DMS79 treated with DMSO at 0.1 percent for 48 hours (cell line): ENCODE results near the gene ELMOD1.
"Not testable (repeated sequence)": the region's sequence is repeated elsewhere in the genome, so short reads cannot be mapped to it uniquely, and the experiment has no call there.

ENCODE experiments used
- DNase-seq: peaks from one replicate; lab custom pipeline; 2025; lab: John Stamatoyannopoulos, UW

ELMOD1 gene

DNA sequence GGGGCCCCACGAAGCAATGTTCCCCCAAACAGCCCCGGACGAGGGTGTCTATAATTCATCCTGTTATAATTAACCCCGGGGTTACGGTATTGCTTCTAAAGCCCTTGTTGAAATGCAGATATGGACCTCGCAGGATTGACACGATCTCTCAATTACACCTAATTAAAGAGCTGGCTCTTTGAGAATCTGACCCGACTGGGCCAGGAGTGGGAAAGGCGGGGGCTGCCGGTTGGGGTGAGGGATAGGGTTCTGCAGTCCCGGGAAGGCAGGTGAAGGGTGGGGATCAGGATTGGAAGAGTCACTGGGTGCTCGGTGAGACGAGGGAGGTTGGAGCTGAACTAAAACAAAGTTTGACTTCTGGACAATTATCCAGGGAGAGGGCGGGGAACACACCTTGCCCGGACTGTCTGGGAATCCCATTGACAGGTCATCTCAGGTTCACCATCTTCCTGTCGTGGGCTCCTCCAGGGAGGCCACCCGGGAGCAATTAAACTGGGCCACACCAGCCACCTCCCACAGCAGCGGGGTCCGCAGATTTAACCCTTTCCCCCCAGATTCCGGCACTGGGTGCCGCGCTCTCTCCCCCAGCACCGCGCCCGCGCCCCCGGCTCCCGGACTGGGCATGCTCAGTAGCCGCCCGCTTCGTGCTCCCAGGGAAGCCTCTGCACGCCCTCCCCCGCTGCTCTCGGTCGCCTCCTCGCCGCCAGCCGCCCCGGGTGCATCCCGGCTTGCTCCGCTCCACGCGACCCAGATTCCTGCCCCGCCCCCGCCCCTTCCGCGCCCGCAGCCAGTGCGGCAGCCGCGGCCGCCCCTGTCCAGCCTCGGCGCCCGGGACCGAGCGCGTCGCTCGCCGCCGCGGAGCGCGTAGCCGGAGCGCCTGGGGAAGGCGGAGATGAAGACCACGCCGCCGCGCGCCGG lies at the start of gene ELMOD1:
Gene ELMOD1 (plus strand): TSS at position 688 of the 918 bp plus-strand sequence. CDS start 27,043 bp downstream, outside the sequence.
- no peak for DNase-seq

DNA sequence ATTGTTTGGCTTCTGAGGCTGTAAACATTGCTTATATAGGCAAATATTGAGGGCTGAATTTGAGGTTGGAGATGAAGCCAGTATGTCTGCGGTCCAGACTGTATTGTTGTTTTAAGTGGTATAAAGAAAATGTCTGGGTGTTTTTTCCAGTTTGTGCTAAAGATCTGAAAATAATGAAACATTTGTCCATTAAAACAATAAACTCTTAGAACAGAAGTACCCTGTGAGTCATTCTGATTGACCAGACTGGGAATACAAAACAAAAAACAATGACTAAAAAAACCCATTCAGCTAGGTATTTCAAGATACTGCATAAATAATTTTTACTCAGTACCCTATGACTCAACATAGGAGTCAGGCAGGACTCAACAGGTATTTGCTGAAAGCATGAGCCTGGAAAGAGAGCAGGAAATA lies 45.8 kb upstream of the ELMOD1 start:
- no peak for DNase-seq

DNA sequence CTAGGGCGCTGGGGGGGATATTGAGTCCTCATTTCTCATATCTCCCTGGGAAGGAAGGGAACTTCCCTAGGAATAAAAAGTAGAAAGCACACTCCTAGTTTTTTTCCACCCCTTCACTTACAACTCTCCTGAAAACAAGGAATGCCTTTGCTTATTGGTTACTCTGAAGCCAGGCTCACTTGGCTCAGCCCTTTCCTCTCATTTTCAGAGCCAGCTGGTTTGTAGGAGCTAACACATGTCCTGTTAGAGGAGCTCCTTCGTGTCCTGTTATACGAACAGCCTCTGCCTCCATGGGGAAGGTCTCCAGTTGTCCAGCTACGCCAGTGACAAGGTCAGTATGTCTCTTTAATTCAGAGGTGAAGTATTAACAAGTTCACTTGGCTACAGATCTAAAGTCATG lies 43.0 kb upstream of the ELMOD1 start:
- DNase-seq: no peak

DNA sequence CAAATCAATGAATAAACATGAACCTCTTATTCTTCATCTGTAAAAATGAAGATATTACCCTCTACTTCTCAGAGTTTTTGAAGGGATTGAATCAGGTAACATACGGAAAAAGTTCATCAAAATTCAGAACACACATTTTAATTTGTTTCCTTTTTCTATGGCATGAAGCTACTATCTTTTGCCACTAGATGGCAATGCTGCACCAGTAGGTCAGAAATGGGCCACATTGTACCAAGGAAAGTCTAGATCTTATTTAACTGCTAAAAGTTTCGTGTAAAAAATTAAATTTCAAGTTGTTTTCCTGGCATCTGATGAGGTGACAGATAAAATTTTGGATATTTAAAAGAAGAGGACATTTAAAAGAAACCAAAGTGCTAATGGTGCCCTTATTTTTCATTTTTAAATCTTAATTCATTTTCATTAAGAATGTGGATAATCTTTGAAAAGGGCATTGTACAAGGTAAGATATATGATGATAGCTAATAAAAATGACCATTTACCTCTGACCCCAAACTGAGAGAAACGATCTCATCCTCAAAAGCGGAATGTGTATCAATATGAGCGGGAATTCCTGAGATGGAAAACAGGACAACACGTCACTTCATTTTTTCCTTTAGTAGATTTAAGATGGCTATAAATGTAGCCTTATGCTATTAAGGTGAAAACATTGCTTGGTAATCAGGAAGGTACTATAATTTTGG lies 41.5 kb upstream of the ELMOD1 start:
- peak; percentile 32 for DNase-seq

DNA sequence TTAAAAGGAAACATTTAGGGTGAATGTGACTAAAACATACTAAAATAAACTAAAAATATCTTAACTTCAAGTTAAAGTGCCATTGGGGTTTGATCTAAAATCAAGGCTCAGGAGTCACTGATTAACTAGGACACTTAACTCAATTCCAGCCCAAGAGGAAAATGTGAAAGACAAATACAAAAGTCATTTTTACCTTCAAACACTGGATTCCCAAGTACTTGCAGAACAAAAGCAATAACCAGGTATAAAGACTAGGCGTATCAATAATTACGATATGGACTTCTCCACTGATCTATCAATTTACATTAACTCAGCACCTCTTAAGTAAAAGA lies 41.0 kb upstream of the ELMOD1 start:
- no peak for DNase-seq

DNA sequence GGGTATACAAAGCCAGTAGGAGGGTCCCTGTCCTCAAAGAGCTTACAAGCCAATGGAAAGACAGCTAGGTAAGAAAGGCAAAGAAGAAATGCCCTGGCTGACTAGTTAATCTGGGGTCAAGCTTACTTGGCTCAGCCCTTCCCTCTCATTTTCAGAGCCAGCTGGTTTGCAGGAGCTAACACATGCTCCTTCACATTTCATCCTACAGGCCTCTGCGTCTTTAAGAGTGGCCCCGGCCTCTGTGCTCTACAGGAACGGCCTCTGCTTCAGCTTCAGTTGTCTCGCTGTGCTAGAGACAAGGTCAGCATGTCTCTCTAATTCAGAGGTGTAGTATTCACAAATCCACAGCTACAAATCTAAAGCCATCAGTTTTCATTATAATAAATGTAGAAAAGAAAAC lies 40.6 kb upstream of the ELMOD1 start:
- no peak for DNase-seq

DNA sequence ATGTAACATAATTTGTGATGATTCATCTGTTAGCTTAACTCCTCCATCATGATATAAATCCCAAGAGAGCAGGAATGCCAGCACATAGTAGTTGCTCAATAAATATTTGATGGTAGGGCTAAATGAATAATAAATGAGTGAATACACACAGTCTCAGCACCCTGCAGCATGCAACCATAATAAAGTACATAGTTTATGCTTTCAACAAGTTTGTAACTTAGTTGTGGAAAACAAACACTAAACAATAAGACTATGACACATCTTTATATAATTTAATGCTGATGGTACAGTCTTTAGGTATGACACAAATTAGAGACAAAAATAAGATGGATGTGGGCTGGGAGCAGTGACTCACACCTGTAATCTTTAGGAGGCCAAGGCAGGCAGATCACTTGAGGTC lies 29.3 kb upstream of the ELMOD1 start:
- DNase-seq: no peak

DNA sequence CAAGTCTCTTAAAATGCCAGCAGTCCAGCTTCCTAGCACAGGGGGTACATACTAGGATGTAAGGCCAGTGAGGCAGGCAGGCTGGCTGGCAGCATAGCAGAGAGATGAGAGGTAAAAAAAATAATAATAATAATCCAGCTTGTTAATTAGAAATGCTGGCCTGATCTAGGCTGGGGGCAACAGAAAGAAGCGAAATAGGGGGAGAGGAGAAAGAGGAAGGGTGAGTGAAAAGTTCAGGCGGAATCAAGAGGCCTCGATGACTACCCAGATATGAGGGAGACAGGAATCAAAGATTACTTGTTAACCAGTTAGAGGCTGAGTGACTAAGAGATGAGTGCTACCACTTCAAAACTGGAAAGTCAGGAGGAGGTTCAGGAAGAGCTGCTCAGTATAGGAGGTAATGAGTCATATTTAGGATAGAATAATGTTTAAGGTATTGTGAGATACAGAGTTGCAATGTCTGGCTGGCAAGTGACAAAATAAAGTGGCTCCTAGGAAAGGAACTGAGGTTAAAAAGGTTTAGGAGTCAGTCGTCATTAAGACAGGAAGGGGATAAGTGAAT lies 28.2 kb upstream of the ELMOD1 start:
- no peak for DNase-seq

DNA sequence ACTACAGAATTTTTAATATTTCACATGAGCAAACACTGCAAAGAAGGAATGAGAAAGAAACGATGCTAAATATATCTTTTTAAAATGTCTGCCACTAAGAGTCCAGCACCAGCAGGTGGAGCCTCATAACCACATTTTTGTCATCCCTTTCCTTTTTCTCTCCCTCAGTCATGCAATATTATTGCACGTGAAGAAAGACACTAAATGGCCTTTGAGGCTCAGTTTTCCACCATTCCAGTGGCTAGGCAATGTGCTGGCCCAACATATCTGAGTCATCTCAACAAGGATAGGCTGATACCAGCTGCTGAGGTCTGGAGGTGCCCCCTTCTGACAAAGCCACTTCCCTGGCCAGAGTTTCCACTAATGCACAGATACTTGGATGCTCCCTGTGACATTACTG lies 27.2 kb upstream of the ELMOD1 start:
- peak; percentile 63 for DNase-seq

DNA sequence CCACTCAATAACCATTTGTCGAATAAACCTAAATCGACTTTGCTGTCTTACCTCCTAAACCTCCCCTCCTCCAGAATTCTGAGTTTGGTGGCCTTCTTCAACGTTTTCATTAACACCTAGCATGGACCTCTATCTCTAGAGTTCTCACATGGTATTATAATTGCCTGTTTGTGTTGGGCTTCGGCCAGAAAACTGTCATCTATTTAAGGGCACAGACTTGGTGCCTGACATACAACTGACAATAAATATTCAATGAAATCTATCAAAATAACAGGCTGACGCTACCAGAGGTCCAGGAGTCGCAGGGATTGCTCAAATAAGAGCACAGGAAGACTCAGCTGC lies 26.1 kb upstream of the ELMOD1 start:
- DNase-seq: no peak

DNA sequence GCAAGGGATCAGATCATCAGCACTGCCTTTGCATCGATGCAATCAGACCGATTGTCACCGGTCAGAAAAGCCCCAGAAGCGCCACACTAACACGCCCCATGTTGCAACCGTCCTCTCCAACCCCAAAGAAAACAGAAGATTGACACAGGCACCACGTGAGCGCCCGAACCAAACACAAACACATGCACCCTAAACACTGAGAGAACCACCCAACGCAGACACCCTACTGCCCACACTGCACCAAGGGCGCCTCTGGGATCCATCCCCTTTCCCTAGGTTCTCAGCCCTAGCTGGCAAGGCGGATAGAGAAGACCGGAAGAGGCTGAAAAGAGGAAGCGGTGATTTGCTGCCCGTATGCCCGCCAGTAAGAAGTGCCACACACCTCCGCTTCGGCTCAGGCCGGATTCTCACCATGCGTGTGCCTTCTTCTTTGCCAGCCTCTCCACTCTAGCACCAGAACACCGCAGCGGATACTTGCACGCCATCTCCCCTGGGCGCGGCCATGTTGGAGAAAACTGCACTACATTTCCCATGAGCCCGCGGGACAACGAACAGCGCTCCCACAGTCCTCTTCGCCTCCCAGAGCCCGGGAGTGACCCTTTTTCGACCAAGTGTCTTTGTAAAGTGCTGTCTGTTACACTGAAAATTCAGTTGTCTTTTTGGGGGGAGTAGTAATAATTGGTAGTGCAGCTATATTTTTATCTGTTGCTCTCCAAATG lies 25.6 kb upstream of the ELMOD1 start, which contains the start of gene ALKBH8:
Gene ALKBH8 (minus strand): TSS at position 517 of the 719 bp plus-strand sequence. CDS start 4,842 bp downstream, outside the sequence.
- DNase-seq: peak; percentile 83

DNA sequence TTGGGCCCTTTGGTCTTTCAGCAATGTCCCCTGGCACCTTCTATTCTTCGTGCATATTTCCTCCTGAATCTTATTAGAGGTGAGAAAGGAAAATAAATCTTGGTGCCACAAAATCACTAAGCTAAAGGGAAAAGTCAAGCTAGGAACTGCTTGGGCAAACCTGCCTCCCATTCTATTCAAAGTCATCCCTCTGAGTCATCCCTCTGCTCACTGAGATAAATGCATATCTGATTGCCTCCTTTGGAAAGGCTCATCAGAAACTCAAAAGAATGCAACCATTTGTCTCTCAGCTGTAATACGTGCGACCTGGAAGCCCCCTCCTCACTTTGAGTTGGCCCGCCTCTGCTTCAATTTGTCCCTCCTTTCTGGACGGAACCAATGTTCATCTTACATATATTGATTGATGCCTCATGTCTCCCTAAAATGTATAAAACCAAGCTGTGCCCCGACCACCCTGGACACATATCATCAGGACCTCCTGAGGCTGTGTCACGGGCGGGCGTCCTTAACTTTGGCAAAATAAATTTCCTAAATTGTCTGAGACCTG lies 24.9 kb upstream of the ELMOD1 start:
- not testable (repeated sequence) for DNase-seq

DNA sequence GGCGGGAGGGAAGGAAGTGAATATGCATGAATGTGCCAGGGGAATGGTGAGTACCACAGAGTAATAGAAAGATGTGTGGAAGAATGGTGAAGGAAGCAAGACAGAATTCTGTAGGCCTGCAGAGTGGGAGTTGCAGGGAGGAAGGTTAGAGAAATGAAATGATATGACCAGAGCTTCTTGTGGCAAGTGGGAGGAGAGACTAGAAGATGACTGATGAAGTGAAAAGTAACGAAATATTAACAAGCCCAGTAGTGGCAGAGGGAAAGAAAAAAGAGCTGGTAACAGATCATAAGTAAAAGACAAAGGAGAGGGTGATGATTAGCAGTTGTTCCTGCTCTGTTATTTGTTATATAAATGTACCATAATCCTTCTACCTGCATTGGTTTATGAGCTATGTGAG lies 24.4 kb upstream of the ELMOD1 start:
- DNase-seq: no peak

DNA sequence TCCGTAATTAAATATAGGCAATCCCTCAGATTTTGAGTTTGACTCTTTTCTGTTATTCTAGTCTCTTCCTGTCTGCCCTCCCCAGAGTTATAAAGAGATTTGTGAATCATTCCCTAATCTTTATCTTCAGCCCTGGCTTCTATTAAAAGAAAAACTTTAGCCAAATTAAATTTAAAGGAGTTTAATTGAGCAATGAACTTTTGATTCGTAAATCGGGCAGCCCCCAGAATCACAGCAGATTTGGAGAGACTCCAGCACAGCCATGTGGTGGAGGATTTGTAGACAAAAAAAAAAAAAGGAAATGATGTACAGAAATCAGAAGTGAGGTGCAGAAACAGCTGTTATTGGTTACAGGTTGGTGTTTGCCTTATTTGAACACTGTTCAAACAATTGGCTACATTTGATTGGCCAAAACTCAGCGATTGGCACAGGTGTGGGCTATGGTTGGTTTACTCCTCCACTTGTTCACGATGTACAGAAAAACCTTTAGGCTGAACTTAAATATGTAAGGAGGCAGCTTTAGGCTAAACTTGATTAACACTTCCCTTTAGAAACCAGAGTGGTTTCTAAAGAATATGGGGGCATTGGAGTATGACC lies 23.1 kb upstream of the ELMOD1 start:
- DNase-seq: no peak

DNA sequence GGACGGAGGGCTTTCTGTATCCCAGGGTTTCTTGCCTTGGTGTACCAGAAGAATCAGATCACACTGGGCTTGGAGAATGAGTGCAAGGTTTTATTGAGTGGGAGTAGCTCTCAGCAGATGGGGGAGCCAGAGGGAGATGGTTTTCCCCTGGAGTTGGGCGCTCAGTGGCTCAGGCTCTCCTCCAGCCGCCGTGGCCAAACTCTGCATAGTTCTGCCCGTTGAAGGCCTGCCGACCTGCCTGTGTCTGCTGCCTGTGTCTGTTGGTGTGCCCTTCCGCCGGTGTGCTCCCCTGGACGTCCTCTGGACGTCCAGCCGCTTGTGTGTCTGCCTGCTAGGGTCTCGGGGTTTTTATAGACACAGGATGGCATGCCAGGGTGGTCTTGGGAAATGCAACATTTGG lies 20.9 kb upstream of the ELMOD1 start:
- DNase-seq: no peak

DNA sequence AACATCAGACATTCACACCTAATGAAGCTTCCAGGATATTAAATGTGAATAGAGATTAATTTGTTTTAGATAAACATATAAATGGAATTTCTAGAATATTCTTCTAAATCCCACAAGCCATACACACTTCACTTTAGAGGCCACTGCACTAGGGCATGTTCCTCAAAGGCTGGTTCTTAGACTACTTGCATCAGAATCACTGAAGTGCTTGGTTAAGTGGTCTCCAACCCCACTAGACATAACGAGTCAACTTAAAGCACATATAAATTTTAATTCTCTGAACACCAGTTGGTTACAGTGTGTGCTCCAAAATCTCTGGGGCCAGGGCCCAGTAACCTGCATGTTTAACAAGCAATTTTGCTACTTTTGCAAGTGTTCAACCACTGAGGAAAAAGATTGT lies 17.5 kb upstream of the ELMOD1 start:
- peak; percentile 84 for DNase-seq

DNA sequence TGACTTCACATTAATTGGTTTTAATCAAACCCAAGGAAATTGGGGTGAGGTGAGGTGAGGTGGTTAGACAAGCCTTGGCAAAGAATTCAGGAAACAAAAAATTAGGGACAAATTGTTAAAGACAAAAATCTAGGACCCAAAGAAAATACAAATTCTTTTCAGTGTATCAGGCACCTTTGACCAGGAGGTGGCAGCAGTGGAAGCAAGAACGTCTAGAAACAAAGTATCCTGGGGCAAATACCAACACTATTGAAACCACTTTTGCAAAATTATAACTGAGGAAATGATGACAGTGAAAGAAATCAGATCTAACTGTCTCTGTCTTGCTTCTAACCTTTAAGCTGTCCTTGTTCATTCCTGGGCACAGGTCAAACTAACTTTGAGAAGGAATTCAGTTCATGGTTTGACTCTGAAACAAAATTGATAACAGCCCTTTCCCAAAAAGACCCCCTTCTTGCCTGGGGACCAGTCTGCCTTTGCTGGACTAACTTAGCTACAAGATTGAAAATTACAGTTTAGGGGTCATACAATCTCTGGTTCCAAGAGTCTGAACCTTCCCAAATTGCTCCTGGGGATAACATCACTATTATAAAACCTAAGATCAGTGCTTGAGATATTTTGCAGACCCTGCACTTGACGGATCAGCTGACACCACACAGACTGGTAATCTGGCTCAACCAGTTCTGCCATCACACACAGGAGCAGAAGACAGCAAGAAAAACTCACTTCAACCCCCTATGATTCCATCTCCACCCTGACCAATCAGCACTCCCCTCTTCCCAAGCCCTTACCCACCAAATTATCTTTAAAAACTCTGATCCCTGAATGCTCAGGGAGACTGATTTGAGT lies 14.2 kb upstream of the ELMOD1 start:
- DNase-seq: peak; percentile 55

DNA sequence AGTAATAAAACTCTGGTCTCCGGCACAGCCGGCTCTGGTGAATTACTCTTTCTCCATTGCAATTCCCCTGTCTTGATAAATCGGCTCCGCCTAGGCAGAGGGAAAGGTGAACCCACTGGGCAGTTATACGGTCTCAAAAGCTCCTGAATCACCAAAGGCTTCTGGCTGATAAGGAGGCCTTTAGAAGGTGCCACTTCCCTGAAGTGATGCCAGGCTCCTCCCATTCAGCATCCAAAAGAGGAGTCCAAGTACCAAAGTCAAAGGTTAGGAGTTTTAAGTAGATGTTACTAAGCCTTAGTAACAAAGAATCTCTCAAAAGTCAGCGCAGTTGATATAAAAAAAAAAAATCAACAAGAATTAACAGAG lies 13.6 kb upstream of the ELMOD1 start:
- no peak for DNase-seq

DNA sequence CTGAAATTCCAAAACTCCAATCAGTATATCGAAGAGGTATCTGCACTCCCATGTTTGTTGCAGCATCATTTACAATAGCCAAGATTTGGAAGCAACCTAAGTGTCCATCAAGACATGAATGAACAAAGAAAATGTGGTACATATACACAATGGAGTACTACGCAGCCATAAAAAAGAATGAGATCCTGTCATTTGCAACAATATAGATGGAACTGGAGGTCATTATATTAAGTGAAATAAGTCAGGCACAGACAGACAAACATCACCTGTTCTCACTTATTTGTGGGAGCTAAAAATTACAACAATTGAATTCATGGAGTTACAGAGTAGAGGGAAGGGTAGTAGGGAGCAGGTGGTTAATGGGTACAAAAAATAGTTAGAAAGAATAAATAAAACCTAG lies 11.8 kb upstream of the ELMOD1 start:
- not testable (repeated sequence) for DNase-seq

DNA sequence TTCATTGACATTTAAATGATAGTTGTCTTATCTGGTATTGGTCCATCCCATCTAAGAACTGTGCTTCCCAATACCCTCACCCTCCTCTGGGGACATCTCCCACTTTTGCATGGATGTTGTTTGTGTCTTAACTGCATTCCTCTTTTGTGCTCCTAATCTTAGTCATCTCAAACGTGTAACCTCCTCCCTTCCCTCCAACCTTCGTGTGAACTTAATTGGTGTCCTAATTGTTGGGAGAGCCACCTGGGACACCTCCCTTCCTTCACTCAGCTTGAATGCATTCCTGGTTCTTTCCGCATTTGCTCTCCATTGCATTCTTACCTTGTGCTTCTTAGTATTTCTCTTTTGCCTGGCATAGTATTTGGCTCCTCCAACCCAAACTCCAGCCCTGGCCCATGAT lies 9.8 kb upstream of the ELMOD1 start:
- DNase-seq: no peak
